Measurements from ENCODE around the gene PDZD2.
"Not testable (repeated sequence)": the region's sequence is repeated elsewhere in the genome, so short reads cannot be mapped to it uniquely, and the experiment has no call there.

Gene PDZD2

DNA sequence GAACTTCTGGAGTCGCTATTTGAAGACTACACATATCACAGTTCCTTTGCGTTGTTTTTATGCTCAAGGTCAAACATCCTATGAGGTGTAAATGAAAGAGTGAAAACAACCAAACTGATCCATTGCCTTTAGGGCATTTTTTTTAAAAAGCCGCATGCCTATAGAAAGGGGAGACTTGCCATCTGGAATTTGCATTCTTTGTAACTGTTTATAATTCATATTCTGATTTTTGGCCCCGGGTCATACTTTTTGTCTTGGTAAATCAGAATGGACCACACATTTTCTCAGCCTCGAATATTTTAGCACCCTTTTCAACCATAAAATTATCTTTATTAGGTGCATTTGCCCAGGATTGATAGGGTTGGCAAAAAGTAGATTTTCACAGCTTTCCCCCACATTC, 347.2 kb downstream of the PDZD2 start:
- DNase-seq = no peak

DNA sequence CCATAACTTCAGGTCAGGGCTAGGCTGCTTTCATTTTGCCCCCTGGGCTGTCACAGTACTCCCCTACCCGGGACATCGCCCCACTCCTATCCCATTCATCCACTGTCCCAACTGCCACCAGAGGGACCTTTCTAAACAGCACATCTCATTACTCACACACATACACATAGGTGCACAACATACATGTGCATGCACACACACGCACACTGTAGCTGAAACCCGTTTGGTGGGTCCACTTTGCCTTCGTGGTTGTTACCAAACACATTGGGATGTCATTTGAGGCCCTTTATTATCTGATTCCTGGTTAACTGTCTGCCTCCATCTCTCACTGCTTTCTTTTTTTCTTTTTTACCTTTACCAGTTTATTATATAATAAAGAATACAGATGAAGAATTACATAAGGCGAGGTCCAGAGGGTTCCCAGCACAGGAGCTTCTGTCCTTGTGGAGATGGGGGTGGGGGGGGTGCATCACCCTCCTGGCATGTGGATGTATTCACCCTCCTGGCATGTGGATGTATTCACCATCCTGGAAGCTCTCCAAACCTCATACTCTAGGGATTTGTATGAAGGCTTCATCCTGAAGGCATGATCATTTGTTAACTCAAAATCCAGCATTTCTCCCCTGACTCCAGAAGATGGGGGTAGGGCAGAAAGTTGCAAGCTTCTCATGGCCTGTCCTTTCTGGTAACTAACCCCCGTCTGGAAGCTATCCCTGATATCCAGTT, 349.2 kb downstream of the PDZD2 start:
- no peak for DNase-seq

DNA sequence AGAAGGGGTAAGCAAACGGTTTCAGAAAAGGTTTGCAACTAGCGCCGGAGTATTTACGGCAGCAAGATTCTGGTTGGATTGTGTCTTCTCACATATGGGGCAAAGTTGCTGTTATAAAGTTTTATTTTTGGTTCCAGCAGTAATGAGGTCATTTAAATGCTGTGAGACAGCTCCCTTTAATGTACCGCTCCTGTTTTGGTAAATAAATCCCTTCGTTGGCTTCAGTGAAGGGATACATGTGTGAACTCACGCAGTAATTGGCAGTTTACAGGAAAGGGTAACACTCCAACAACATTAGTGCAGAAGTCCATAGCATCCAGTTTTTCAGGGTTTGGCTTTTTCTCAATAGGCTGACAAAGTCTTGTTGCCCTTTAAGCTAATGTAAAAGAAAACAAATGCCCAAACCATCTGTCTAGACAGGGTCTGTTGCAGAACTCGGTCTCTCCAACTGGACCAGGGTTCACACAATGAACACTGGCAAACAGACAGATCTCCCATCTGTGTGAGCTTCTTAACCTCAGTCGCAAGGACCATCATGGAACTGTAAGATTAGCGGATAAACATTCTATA, 351.2 kb downstream of the PDZD2 start:
- DNase-seq = no peak

DNA sequence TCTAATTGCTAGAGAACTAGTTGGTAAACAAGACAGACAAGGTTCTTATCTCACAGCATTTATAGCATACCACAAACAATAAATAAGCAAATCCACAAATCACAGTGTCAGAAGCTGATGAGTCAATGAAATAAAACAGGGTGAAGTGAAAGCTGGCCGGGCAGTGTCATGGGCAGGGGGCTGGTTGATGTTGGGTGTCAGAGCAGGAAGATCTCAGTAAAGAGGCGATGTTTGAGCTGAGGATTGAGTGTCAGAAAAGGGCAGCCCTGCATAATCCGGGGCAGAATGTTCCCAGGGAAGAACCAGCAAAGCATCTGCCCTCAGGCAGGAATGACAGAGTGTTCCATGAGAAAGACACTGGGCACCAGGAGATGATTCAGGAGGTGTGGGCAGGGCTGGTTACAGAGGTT, 351.8 kb downstream of the PDZD2 start:
- no peak for DNase-seq

DNA sequence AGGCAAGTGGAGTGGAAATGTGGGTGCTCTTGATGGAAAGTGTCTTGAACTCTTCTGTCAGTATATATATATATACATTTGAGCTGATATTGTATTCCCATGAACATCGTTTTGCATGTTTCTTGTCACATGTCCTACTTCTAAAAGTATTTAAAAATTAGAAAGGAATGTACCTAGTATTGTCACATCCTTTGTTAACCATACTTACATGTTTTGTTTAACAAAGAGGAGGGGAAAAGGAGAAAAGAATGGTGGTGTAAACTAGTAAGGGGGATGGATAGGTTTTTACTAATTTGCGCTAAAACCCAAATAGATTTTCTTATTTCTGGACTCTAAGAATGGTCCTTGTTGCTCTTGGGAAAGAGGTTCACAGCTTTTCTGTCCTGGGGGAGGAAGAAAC, 353.4 kb downstream of the PDZD2 start:
- DNase-seq = no peak

DNA sequence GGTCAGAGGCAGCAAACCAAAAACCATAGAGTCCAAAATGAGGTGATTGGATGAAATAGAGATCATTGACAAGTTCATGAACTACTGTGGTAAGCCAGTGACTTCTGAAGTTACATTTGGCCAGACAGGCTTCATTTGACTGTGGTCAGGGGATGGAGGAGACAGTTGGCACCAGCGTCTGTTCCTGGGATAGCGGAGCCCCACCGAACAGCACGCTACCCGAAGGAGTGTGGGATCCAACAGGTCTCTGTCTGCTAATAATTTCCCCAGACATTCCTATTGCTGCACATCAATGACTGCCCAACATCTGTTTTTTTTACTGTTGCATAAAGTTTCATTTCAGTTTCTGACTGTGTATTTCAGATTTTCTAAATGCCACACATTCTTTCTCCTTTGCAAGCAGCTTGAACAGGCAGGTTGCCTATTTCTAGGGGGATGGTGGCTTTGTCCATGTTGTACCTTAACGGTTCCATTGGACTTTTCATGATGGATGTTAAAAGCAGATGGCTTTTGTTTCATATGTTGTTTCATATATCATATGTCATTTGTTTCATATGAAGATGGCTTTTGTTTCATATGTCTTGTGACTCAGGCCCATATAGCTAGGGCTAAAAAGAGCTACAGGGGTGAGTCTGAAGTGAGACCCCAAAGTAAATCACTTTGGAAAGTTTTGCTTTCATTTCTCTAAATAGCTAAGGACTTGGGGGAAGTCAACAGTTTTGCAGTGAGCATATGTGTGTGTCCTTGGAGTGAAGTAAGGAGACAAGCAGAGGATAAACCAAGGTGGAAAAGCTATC, 354.4 kb downstream of the PDZD2 start:
- DNase-seq = no peak

DNA sequence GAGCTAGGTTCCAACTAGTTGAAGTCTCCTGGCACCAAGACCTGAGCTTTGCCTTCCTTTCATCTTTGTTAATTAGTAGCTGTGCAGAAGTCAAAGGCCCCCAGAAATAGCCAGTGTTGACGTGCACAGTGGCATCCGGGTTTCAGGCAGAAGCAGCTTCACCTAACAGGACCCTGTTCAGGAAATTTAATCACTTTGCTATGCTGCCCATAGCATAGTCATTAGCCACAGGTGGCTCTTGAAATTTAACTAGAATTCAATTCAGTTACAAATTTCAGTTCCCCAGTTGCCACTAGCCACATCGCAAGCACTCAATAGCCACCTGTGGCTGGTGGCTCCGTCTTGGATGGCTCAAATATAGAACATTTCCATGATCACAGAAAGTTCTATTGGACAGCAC, 356.1 kb downstream of the PDZD2 start:
- no peak for DNase-seq

DNA sequence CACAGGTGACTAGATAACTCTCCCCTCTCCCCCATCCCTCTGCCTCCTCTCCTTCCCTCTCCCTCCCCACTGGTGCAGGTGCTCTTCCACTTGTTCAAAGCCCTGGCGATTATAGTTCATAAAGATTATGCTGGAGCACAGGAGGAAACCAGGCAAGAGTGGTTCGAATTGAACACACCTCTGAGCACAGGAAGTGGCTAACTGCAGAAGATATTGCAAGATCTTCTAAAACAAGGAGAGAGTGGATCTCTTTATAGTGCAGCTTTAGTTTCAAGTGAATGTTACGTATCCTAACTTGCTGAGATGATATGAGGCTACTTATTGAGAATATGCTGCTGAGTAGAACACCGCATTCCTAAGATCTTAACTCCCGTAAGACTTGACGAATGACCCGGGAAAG, 356.8 kb downstream of the PDZD2 start:
- no peak for DNase-seq

DNA sequence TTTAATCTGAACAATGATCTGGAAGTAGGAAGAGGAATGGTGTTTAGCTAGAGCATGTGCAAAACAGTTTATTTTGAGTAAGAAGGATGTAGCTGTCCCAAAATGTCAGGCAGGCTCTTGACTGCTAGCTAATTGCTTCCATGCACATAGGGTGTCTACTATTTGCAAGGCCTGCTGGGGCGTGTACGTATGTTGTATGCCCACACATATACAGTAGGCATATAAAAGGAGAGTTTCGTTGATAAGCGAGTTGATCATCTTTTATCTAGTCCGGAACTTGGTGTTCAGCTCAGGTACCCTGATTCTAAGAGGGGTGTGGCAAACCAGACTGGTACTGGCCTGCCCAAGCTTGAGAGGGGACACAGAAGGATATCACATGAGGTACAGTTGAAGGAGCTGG, 358.0 kb downstream of the PDZD2 start:
- DNase-seq = no peak

DNA sequence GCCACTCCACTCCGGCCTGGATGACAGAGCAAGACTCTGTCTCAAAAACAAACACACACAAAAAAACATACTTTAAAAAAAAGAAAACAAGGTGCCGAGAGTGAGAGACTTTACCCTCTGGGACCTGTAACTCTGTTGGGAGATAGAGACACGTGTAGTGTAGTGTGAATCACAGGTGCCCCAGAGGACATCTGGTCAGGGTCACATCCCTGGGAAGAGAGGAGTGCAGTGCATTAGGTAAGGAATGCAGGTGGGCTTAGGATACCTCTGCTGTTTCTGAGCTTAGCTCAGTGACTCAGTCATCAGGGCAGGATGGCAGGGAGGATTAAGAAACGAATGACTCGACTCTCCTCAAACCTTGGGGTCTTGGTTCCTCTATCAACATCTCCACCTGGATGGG, 360.5 kb downstream of the PDZD2 start:
- DNase-seq = no peak

DNA sequence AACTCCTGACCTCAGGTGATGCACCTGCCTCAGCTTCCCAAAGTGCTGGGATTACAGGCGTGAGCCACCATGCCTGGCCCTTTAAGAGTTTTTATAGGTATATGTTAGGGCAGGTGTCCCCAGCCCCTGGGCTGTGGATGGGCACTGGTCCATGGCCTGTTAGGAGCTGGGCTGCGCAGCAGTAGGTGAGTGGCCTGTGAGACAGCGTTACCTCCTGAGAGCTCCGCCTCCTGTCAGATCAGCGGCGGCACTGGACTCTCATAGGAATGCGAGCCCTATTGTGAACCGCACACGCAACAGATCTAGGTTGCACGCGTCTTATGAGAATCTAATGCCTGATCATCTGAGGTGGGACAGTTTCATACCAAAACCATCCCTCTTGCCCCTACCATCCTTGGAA, 361.8 kb downstream of the PDZD2 start:
- DNase-seq = no peak

DNA sequence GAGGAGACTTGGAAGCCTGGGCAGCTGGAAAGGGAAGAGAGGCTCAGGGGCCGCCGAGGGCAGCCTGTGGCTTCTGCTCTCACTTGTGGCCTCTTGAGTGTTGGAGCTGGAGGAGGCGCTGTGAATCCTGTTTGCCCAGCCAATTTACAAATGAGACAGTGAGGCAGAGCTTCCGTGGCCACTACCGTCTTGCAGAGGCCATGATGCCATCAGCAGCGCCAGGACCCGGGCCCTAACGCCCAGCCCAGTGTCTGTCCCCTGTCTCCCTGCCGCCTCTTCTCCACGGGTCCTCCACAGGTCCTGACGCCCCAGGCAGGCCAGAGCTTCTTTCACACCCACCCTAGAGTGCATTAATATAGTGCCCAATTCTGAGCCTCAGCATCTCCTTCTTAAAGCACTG, 362.4 kb downstream of the PDZD2 start:
- DNase-seq = no peak

DNA sequence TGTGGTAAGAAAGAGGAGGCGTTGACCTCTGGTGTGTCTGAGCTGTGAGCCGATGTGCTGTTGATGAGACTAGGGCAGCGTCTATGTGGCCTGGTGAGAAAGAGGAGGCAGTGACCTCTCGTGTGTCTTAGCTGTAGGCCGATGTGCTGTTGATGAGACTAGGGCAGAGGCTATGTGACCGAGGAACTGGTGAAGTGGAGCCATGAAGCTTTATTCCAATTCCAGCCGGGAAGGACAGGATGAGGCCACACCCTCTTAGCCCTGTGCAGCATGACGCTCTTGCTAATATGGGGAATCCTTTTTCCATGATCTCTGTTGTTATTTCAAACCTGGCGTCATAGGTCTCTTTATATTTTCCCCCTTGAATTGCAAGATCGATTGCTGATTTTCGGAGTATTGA, 362.8 kb downstream of the PDZD2 start:
- no peak for DNase-seq

DNA sequence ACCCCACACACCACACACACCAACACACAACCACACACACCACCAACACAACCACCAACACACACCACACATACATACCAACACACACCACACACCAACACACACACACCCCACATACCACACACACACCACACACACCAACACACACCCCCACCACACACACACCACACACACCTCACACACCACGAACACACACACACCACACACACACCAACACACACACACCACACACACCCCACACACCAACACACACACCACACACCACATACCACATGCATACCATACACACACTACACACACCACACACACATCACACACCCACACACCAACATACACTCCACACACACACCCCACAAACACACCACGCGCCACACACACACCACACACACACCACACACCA, 363.8 kb downstream of the PDZD2 start:
- no peak for DNase-seq

DNA sequence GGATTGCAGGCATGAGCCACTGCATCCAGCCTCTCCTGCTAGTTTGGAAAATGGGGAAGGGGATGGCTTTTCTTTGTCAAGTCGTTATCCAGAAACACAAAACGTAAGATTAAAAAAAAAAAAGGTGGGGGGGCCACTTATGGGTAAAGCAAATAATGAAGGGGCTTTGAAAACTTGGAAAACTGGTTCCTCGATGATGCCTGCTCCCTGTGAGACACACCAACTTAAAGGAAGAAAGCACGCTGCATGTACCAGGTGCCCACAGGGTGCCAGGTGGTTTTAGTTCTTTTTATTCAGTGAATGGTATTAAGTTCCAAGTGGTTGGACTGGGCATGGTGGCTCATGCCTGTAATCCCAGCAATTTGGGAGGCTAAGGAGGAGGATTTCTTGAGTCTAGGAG, 365.1 kb downstream of the PDZD2 start:
- DNase-seq = peak; percentile 12

DNA sequence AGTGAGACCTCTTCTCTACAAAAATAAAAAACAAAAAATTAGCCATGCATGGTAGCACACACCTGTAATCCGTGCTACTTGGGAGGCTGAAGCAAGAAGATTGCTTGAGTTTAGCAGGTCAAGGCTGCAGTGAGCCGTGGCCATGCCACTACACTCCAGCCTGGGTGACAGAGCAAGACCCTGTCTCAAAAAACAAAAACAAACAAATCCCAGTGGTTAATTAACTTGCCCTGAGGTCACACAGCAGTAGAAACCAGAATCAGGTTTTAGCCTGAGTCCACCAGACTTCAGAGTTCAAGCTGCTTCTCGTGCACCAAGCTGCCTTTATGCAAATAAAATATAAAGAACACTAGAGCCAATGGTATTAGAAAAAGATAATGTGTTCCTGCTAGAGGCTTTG, 365.5 kb downstream of the PDZD2 start:
- DNase-seq = no peak

DNA sequence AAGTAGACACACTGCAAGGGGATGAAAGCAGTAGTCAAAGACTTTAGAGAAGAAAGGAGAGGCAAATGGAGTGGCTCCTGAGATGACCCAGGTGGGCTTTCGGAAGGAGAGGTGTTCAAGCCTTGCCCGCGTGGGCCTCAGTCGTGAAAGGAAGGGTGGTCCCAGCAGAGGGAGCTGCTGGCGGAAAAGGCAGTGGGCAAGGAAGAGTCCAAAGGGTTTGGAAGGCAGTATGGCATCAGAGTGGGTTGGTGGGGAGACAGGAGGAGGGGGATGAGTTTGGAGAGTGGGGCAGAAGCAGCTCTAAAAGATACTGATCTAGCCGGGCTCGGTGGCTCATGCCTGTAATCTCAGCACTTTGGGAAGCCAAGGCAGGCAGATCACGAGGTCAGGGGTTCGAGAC, 369.8 kb downstream of the PDZD2 start:
- DNase-seq = no peak

DNA sequence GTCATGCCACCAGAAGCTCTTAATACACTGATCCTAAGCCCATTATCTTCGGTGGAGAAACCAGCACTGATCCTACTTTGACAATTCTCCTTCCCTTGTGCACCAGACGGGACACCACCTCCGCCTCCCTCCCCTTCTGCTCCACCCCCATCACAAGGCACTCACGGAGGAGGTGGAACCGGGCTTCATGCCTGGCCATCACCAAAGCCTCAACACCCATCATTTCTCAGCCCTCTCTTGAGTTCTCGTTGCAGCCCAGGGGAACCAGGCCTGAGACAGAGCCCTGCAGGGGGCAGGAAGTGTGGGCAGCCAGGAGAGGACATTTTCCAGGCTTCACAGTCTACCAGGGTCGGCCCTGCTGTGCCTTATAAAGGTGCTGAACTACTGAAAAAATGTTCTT, 374.7 kb downstream of the PDZD2 start:
- DNase-seq = no peak

DNA sequence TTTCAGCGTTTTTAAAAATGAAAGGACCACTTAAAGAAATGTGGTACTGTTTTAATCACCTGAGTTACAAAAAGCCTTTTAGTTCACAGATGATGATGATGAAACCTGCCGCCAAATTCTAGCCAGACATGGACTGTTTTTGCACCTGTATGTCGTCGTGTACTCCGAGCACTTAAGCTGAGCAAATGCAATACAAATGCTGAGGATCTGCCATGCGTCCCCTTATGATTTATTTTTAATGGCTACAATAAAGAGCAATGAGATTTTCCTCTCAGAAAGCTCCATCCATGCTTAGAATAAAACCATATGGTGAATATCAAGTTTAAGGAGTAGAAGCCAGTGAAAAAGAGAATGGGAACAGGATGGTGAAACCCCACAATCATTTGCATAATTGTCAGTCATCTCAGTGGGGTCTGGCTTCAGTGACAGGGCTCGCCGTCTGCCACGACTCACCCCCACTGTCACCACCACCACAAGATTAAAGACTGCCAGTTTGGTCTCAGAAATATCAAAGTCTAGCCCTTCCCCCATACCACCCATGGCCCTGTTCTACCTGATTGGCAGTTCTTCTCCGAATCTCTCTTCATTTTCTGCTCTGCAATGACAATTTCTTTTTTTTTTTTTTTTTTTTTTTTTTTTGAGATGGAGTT, 375.3 kb downstream of the PDZD2 start:
- DNase-seq = no peak

DNA sequence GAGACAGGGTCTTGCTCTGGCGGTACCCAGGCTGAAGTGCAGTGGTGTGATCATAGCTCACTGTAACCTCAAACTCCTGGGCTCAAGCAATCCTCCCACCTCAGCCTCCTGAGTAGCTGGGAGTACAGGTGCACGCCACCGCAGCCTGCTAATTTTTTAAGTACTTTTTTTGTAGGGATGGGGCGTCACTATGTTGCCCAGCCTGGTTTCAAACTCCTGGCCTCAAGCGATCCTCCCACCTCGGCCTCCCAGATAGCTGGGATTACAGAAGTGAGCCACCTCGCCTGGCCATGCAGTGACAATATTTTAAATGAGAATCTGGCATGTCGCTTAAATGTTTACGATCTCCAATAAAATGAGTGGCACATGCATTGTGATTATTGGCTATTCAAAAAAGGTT, 376.3 kb downstream of the PDZD2 start:
- not testable (repeated sequence) for DNase-seq

DNA sequence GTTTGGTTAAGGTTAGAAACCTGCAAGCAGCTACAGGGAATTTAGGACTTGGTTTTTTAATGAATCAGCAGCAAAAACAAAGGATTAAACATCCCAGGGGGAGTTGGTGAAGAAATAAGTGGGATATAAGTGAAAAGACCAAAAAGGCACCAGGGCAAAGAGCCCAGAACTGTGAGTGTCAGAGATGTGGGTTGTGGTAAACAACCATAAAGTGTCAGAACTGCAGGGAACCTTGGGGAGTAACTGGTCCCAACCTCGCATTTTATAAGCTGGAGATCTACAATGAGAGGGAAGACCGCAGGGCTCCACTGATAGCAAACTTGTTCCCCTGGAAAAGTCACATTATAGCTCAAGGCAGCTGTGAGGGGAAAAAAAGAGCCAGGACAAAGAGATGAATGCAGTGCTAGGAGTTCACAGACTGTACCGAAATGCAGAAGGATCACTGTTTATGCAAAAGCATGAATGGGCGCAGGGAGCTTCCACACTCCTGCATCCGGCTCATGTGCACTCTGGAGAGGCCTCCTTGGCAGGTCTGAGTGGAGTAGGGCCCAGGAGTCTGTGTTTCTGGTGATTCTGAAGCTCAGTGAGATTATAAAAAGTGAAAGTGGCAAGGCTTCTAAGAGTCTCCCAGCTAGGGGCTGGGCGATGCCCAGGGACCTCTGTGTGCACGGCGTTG, 378.9 kb downstream of the PDZD2 start:
- DNase-seq = no peak

DNA sequence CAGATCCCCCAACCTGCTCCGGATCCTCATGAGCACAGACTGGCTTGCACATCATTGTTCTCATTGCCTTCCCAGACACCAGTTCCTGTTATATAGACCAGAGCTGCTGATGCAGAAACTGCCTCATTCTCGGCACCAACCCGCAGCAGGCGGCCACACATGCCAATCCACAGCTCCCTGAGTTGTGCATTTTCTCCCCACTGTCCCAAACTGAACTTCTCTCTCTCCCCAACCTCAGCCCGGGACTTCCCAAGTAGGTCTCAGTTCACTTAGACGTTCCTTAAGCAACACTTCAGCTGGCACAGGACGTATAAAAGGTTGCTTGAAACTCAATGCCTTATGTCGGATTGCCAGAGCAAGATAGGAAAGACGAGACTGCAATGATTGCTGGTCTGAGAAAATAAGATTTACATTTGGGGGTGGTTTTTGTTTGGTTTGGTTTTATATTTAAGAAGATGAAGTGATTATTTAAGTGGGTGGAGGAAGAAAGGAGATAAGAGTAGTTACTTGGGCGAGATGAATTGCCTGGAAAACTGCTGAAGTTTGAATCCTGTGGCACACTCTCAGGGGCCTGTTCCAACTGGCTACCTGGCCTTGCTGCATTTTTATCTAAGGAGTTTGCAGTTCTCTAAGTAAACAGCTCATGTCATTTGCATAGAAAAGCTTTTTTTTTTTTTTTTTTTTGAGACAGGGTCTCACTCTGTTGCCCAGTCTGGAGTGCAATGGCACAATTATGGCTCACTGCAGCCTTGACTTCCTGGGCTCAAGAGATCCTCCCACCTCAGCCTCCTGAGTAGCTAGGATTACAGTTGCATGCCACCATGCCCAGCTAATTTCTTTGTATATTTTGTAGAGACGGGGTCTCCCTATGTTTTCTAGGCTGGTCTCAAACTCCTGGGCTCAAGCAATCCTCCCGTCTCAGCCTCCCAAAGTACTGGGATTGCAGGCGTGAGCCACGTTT, 379.8 kb downstream of the PDZD2 start:
- no peak for DNase-seq
